Measurements from ENCODE around the gene RPS8.
A peak's percentile ranks its signal among the peaks of the same experiment; 100 is the strongest.
"Not testable (repeated sequence)": the region's sequence is repeated elsewhere in the genome, so short reads cannot be mapped to it uniquely, and the experiment has no call there.

Gene RPS8

DNA sequence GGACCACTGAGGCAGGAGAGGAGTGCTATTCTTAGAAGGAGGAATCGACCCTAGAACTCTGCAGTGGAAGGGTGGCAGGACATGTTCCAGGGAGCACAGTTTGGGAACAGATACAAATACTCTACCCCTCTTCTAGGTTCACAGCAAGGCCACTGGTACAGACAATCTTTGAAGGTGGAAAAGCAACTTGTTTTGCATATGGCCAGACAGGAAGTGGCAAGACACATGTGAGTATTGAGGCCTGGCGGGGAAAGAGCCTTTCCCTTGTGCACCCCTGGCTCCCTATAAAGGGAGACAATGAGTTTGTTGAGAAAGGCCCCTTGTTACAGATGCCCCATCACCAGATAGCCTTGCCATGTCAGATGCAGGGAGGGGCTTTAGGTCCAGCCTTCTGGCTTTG lies 17.9 kb upstream of the RPS8 start:
- WGBS, result 92% methylated on average over 2 of the region's 2 CpGs
- no peaks in the 10 kb centered on the region for H3K4me1 ChIP-seq (ENCODE audit: insufficient read depth, low read length)
- H3K4me3 ChIP-seq (ENCODE audit: low read length), result no peak overlapping the region
- peaks cover 96% of the 10 kb centered on the region for H3K36me3 ChIP-seq (ENCODE audit: insufficient read depth, low read length)
- no peak overlapping the region for H3K27ac ChIP-seq (ENCODE audit: low read depth, low read length)
- H3K9me3 ChIP-seq (ENCODE audit: insufficient read depth, low read depth, low read length), result no peaks in the 10 kb centered on the region
- no peaks in the 10 kb centered on the region for H3K27me3 ChIP-seq (ENCODE audit: insufficient read depth, low read length)
- no peak overlapping the region for H3K9ac ChIP-seq (ENCODE audit: low read depth, low read length)

- Histone ChIP-seq H3K36me3 (ENCODE audit: insufficient read depth, low read length) (peaks cover 96% of the 10 kb centered on the region), H3K4me1 (ENCODE audit: insufficient read depth, low read length) (no peaks in the 10 kb centered on the region), H3K4me3 (ENCODE audit: low read length) (no peak overlapping the region), H3K27ac (ENCODE audit: low read depth, low read length) (no peak overlapping the region), H3K27me3 (ENCODE audit: insufficient read depth, low read length) (no peaks in the 10 kb centered on the region), H3K9me3 (ENCODE audit: insufficient read depth, low read depth, low read length) (no peaks in the 10 kb centered on the region), H3K9ac (ENCODE audit: low read depth, low read length) (no peak overlapping the region)
- WGBS, result 87% methylated on average over 11 of the region's 11 CpGs
Observed at GRCh38 chr1:44759077-44759476, 16.3 kb upstream of the RPS8 start.

DNA sequence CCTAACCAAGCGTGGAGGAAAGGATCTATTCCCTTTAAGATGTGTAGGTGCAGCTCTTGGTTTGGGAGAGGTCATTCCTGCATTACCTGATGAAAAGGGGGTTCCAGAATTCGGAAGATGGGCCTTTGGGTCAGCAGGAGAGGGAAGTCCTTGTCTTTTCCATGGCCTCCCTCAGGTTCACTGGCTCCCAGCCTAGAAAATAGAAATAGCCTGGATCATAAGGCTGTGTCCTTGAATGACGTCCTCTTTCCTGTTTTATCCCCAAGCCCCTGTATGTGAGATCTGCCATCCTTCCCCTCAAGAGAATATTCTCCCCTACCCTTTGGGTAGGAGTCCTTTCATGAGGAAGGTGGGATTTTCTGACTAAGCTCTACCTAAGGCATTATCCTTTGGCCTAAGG lies 14.5 kb upstream of the RPS8 start:
- Histone ChIP-seq H3K27ac (ENCODE audit: low read depth, low read length) (no peak overlapping the region), H3K9me3 (ENCODE audit: insufficient read depth, low read depth, low read length) (no peaks in the 10 kb centered on the region), H3K9ac (ENCODE audit: low read depth, low read length) (no peak overlapping the region), H3K4me3 (ENCODE audit: low read length) (no peak overlapping the region), H3K27me3 (ENCODE audit: insufficient read depth, low read length) (no peaks in the 10 kb centered on the region), H3K36me3 (ENCODE audit: insufficient read depth, low read length) (peaks cover 97% of the 10 kb centered on the region), H3K4me1 (ENCODE audit: insufficient read depth, low read length) (no peaks in the 10 kb centered on the region)
- 89% methylated on average over 3 of the region's 3 CpGs for WGBS

- H3K27ac ChIP-seq (ENCODE audit: low read depth, low read length); H3K4me3 ChIP-seq (ENCODE audit: low read length); H3K27me3 ChIP-seq (ENCODE audit: insufficient read depth, low read length); H3K9me3 ChIP-seq (ENCODE audit: insufficient read depth, low read depth, low read length); H3K9ac ChIP-seq (ENCODE audit: low read depth, low read length); H3K4me1 ChIP-seq (ENCODE audit: insufficient read depth, low read length): not testable (repeated sequence)
- peaks cover 71% of the 10 kb centered on the region for H3K36me3 ChIP-seq (ENCODE audit: insufficient read depth, low read length)
- WGBS, result 94% methylated on average over 6 of the region's 6 CpGs
Observed at GRCh38 chr1:44766421-44766820, 8.9 kb upstream of the RPS8 start.

- 0 out of 2 replicates have a peak, but pooled peaks cover 3% of the 10 kb centered on the region for H3K4me1 ChIP-seq (ENCODE audit: insufficient read depth, low read length)
- peak overlapping the region; percentile 84 for H3K27ac ChIP-seq (ENCODE audit: low read depth, low read length)
- H3K9ac ChIP-seq (ENCODE audit: low read depth, low read length), result peak overlapping the region; percentile 99
- WGBS, result 3% methylated on average over 36 of the region's 36 CpGs
- H3K27me3 ChIP-seq (ENCODE audit: insufficient read depth, low read length), result no peaks in the 10 kb centered on the region
- H3K9me3 ChIP-seq (ENCODE audit: insufficient read depth, low read depth, low read length), result no peaks in the 10 kb centered on the region
- H3K4me3 ChIP-seq (ENCODE audit: low read length), result peak overlapping the region; percentile 71
- peaks cover 52% of the 10 kb centered on the region for H3K36me3 ChIP-seq (ENCODE audit: insufficient read depth, low read length)
Observed at GRCh38 chr1:44775930-44776729, 790 bp downstream of the RPS8 start.

GRCh38 chr1:44776730-44777068 lies 1.4 kb downstream of the RPS8 start:
- H3K27me3 ChIP-seq (ENCODE audit: insufficient read depth, low read length), result no peaks in the 10 kb centered on the region
- H3K9me3 ChIP-seq (ENCODE audit: insufficient read depth, low read depth, low read length), result no peaks in the 10 kb centered on the region
- peak overlapping the region; percentile 71 for H3K4me3 ChIP-seq (ENCODE audit: low read length)
- H3K36me3 ChIP-seq (ENCODE audit: insufficient read depth, low read length), result peaks cover 54% of the 10 kb centered on the region
- 39% methylated on average over 12 of the region's 12 CpGs for WGBS
- H3K4me1 ChIP-seq (ENCODE audit: insufficient read depth, low read length), result 0 out of 2 replicates have a peak, but pooled peaks cover 3% of the 10 kb centered on the region
- peak overlapping the region; percentile 99 for H3K9ac ChIP-seq (ENCODE audit: low read depth, low read length)
- H3K27ac ChIP-seq (ENCODE audit: low read depth, low read length), result peak overlapping the region; percentile 84

DNA sequence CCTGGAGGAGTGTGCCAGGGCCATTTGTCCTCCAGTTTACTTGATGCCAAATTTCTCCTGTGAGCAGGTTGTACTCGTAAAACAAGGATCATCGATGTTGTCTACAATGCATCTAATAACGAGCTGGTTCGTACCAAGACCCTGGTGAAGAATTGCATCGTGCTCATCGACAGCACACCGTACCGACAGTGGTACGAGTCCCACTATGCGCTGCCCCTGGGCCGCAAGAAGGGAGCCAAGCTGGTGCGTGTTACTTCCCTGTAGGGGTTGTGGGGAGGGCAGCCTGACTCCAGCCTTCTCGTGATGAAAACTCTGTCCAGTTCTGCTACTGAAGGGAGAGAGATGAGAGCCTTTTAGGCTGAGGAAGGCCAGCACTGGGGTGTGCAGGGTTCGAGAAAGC lies 2.2 kb downstream of the RPS8 start:
- whole genome bisulfite sequencing, result 95% methylated on average over 14 of the region's 14 CpGs
- peaks cover 54% of the 10 kb centered on the region for H3K36me3 ChIP-seq (ENCODE audit: insufficient read depth, low read length)
- H3K27ac ChIP-seq (ENCODE audit: low read depth, low read length), result peak overlapping the region; percentile 46; the same call in 1 of the 2 replicates
- H3K4me1 ChIP-seq (ENCODE audit: insufficient read depth, low read length), result 0 out of 2 replicates have a peak, but pooled peaks cover 3% of the 10 kb centered on the region
- H3K9ac ChIP-seq (ENCODE audit: low read depth, low read length), result peak overlapping the region; percentile 99
- H3K9me3 ChIP-seq (ENCODE audit: insufficient read depth, low read depth, low read length), result no peaks in the 10 kb centered on the region
- no peaks in the 10 kb centered on the region for H3K27me3 ChIP-seq (ENCODE audit: insufficient read depth, low read length)
- H3K4me3 ChIP-seq (ENCODE audit: low read length), result peak overlapping the region; percentile 71

GRCh38 chr1:44777969-44778635 lies 2.8 kb downstream of the RPS8 start:
- Histone ChIP-seq H3K4me3 (ENCODE audit: low read length) (peak overlapping the region; percentile 71), H3K9ac (ENCODE audit: low read depth, low read length) (peak overlapping the region; percentile 99), H3K27ac (ENCODE audit: low read depth, low read length) (no peak overlapping the region; the same call in 1 of the 2 replicates), H3K9me3 (ENCODE audit: insufficient read depth, low read depth, low read length) (no peaks in the 10 kb centered on the region), H3K4me1 (ENCODE audit: insufficient read depth, low read length) (0 out of 2 replicates have a peak, but pooled peaks cover 4% of the 10 kb centered on the region), H3K27me3 (ENCODE audit: insufficient read depth, low read length) (no peaks in the 10 kb centered on the region), H3K36me3 (ENCODE audit: insufficient read depth, low read length) (peaks cover 54% of the 10 kb centered on the region)
- 94% methylated on average over 13 of the region's 13 CpGs for WGBS

GRCh38 chr1:44778705-44779576 lies 3.6 kb downstream of the RPS8 start:
- 97% methylated on average over 6 of the region's 6 CpGs for WGBS
- Histone ChIP-seq H3K9ac (ENCODE audit: low read depth, low read length) (no peak overlapping the region), H3K4me1 (ENCODE audit: insufficient read depth, low read length) (peaks cover 12% of the 10 kb centered on the region), H3K27me3 (ENCODE audit: insufficient read depth, low read length) (no peaks in the 10 kb centered on the region), H3K4me3 (ENCODE audit: low read length) (no peak overlapping the region; the same call in 1 of the 2 replicates), H3K36me3 (ENCODE audit: insufficient read depth, low read length) (peaks cover 54% of the 10 kb centered on the region), H3K9me3 (ENCODE audit: insufficient read depth, low read depth, low read length) (no peaks in the 10 kb centered on the region), H3K27ac (ENCODE audit: low read depth, low read length) (no peak overlapping the region; the same call in 1 of the 2 replicates)

DNA sequence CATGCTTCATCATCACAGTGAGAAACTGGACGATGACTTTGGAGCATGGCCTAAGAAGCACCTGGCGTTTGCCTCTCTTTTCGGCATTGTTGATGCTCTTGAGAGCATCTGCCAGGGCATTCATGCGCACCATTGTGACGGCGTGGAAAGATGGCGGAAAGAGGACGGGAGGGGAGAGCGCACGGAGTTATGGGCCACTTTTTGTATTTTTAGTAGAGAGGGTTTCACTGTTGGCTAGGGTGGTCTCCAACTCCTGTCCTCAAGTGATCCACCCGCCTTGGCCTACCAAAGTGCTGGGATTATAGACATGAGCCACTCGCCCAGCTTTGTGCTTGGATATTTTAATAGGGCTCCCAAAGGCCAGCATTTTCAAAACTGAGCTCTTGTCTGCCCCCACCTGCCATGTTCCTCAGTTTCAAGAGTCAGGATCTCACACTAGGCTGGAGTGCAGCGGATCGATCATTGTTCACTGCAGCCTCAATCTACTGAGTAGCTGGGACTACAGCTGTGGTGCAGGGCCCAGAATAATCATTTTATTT lies 5.3 kb downstream of the RPS8 start:
- Histone ChIP-seq H3K36me3 (ENCODE audit: insufficient read depth, low read length) (peaks cover 54% of the 10 kb centered on the region), H3K4me1 (ENCODE audit: insufficient read depth, low read length) (peaks cover 19% of the 10 kb centered on the region), H3K27me3 (ENCODE audit: insufficient read depth, low read length) (peaks cover 8% of the 10 kb centered on the region; the same call in 1 of the 2 replicates), H3K27ac (ENCODE audit: low read depth, low read length) (no peak overlapping the region), H3K9ac (ENCODE audit: low read depth, low read length) (no peak overlapping the region), H3K9me3 (ENCODE audit: insufficient read depth, low read depth, low read length) (no peaks in the 10 kb centered on the region), H3K4me3 (ENCODE audit: low read length) (no peak overlapping the region)
- WGBS, result 94% methylated on average over 14 of the region's 14 CpGs

All from HUES64 (cell line).